ACC112 (cell line): ENCODE measurements around the gene SERPINA12.
"Not testable (repeated sequence)": the region's sequence is repeated elsewhere in the genome, so short reads cannot be mapped to it uniquely, and the experiment has no call there.

ENCODE experiments used
- H2AFZ ChIP-seq: fragments of 200-600 bp; sonication (generic); one replicate; pipeline ENCODE4 v1.6.0; 2017; ENCODE audit warnings: antibody characterized with exemption, low read length; ENCODE audit not compliant: unreplicated experiment
- H3K27ac ChIP-seq: fragments of 200-600 bp; sonication (generic); 2 replicates; pipeline ENCODE4 v1.5.1; 2014; ENCODE audit warnings: low read depth, mild to moderate bottlenecking, antibody characterized with exemption, low read length, moderate library complexity
- H3K27me3 ChIP-seq: fragments of 200-600 bp; sonication (generic); 2 replicates; pipeline ENCODE4 v1.6.1; 2014; ENCODE audit warnings: mild to moderate bottlenecking, antibody characterized with exemption, low read length, moderate library complexity, mixed read lengths; ENCODE audit not compliant: insufficient read depth
- H3K36me3 ChIP-seq: fragments of 200-600 bp; sonication (generic); 2 replicates; pipeline ENCODE4 v1.6.1; 2016; ENCODE audit warnings: mild to moderate bottlenecking, antibody characterized with exemption, low read length, moderate library complexity, mixed read lengths; ENCODE audit not compliant: insufficient read depth
- H3K4me1 ChIP-seq: fragments of 200-600 bp; sonication (generic); one replicate; pipeline ENCODE4 v1.6.1; 2016; ENCODE audit warnings: low read length, mixed read lengths; ENCODE audit not compliant: insufficient read depth, unreplicated experiment, control insufficient read depth
- H3K4me3 ChIP-seq: fragments of 200-600 bp; sonication (generic); 2 replicates; pipeline ENCODE4 v1.5.1; 2014; ENCODE audit warnings: mild to moderate bottlenecking, low read depth, low read length
- H3K79me2 ChIP-seq: fragments of 200-600 bp; sonication (generic); one replicate; pipeline ENCODE4 v1.6.0; 2016; ENCODE audit warnings: low read length; ENCODE audit not compliant: control insufficient read depth, unreplicated experiment, insufficient read depth

The SERPINA12 gene

DNA sequence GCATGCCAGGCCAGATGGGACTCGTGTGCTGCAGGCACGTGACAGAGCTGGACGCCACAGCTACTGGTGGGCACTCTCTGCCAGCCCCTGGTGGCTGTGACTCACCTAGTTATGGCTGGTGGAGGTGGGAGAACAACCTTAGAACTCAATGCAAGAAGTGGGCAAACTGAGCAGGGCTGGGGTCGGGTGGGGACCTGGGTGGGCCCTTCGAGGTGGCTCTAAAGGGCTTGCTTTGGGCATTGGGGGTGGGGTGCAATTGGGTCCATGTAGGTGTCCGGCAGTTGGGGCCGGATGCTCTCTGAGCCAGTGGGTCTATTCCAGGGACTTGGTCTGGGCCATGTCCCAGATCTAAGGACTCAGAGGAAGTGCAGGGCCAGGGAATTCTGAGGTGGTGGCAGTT is 5.1 kb upstream of the SERPINA12 start:
- no peak overlapping the region for H3K4me3 ChIP-seq
- H3K36me3 ChIP-seq = no peaks in the 10 kb centered on the region
- no peak overlapping the region for H3K27ac ChIP-seq
- peaks cover 51% of the 10 kb centered on the region for H3K27me3 ChIP-seq
- no peaks in the 10 kb centered on the region for H3K79me2 ChIP-seq
- H2AFZ ChIP-seq = no peak overlapping the region
- no peaks in the 10 kb centered on the region for H3K4me1 ChIP-seq

DNA sequence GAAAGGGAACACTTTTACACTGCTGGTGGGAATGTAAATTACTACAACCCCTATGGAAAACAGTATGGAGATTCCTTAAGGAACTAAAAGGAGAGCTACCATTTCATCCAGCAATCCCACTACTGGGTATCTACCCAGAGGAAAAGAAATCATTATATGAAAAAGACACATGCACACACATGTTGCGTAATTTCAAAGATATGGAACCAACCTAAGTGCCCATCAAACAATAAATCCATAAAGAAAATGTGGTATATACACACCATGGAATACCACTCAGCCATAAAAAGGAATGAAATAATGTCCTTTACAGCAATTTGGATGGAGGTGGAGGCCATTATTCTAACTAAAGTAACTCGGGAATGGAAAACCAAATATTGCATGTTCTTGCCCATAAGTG is 1.2 kb upstream of the SERPINA12 start:
- H3K36me3 ChIP-seq, H2AFZ ChIP-seq, H3K4me1 ChIP-seq, H3K79me2 ChIP-seq, H3K4me3 ChIP-seq, H3K27ac ChIP-seq: not testable (repeated sequence)
- peaks cover 43% of the 10 kb centered on the region for H3K27me3 ChIP-seq

DNA sequence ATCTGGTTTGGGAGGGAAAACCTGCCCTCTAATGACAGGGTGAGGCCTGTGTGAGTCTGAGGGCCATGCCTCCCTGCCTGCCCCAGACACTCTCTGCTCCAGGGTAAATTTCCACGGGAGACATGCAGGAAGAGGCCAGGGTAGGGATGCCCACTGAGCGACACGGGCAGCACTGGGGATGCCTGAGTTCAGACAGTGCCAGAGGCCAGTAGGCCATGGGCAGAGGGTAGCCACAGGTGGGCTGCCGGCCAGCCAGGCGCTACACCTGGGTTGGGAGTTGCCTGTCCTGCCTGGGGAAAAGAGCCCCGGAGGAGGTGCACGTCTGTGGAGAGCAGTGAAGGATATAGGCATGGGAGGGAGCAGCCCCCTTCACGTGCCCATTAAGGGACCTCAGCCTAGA is 3.6 kb downstream of the SERPINA12 start:
- Histone ChIP-seq H3K27me3 (peaks cover 46% of the 10 kb centered on the region; the same call in 1 of the 2 replicates), H3K27ac (no peak overlapping the region), H3K36me3 (no peaks in the 10 kb centered on the region), H2AFZ (no peak overlapping the region), H3K4me3 (no peak overlapping the region), H3K4me1 (no peaks in the 10 kb centered on the region), H3K79me2 (no peaks in the 10 kb centered on the region)

DNA sequence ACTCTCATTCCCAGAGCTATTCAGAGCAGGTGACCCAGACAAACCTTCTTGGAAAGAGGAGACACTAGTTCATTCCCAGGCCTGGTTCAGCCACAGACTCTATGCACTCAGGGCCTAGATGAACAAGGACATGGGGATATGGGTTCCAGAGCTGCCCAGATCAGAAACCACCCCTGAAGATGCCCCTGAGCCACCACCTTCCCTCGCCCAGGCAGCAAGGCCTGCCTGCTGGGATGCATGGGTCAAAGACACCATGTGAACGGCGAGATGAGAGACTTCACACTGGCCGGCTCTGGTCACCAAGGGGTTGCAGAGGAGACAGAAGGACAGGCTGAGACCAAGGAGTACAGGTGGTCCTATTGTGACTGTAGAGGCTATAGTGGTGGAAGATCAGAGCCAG is 4.1 kb downstream of the SERPINA12 start:
- Histone ChIP-seq H3K79me2 (no peaks in the 10 kb centered on the region), H3K4me1 (no peaks in the 10 kb centered on the region), H3K27me3 (peaks cover 51% of the 10 kb centered on the region), H3K4me3 (no peak overlapping the region), H3K36me3 (no peaks in the 10 kb centered on the region), H2AFZ (no peak overlapping the region), H3K27ac (no peak overlapping the region)

DNA sequence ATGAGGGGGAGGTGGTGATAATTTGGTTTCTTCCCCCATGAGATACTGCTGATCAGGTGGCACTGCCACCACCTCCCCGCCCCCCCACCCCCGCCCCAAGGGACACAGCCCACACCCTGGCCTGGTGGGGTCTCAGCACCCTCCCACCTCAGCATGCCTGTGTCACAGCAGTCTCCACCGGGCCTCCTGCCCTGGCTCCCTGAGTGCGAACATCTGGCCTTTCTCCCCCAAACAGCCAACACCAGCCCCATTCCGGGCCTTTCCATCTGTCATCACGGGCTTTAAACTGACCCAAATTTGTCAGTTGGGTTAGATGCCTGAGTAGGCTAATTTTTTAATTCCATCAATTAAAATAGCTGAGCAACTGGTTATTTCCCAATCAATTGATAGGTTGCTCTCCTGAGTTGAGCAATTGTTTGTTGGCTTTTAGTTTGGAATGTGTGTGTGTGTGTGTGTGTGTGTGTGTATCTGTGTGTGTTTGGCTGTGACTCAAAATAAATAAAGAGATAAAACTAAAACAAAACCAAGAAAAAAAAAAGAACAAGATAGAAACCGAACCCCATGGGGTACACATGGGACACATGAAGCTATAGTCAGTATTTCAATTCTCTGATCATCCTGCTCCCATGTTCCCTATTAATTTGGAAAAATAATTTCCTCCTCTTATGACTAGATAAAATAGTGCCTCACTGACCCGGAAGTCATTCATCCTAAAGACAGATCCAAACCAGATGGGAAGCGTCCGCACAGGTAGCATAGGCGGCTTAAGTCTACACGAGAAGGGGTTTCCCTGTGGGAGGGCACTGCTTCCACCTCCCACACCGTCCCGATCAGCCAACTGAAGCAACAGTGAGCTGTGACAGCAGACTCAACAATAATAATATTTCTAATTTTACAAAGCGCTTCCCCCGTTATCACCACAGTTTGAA is 7.4 kb downstream of the SERPINA12 start:
- Histone ChIP-seq H3K79me2 (no peaks in the 10 kb centered on the region), H3K27me3 (peaks cover 74% of the 10 kb centered on the region), H2AFZ (no peak overlapping the region), H3K36me3 (no peaks in the 10 kb centered on the region), H3K27ac (no peak overlapping the region), H3K4me1 (no peaks in the 10 kb centered on the region), H3K4me3 (no peak overlapping the region)

DNA sequence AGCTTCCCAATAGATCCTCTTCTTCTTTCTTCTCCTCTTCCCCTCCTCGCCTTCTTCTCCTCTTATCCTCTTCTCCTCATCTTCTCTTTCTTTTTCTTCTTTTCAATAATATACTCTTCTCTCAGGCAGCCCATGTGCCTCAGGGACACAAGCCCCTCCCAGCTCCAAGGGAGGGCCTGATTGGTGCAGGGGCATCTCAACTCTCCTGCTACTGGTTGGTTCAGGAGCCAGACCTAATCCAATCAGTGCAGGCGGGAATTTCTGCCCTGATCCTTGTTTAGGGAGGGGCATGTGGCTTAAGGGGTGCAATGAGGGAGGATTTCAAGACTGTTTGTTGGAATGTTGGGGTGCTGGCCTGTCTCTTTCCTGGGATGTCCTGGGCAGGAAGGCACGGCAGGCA is 9.0 kb downstream of the SERPINA12 start:
- H3K36me3 ChIP-seq = no peaks in the 10 kb centered on the region
- no peak overlapping the region for H3K27ac ChIP-seq
- H3K27me3 ChIP-seq = peaks cover 73% of the 10 kb centered on the region
- no peaks in the 10 kb centered on the region for H3K79me2 ChIP-seq
- no peak overlapping the region for H3K4me3 ChIP-seq
- no peak overlapping the region for H2AFZ ChIP-seq
- H3K4me1 ChIP-seq = no peaks in the 10 kb centered on the region

DNA sequence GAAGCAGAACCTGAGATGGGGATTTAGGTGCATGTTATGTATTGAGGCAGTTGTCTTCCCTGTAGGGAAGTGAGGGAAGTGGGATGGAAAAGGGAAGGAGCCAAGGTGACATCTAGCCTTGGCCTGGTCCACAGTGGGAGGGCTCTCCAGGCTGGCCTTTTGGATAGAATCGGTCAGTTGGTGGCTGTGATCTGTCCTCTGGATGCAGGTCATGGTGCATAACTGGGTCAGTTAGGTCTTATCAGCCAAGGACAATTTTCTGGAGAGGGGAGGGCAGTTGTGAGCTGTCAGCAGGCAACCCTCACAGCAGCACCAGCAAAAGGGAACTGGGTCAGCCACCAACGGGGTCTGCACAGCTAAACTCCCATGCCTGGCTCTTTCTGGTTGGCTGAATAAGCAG is 9.6 kb downstream of the SERPINA12 start:
- H3K27ac ChIP-seq = no peak overlapping the region
- no peak overlapping the region for H2AFZ ChIP-seq
- H3K4me1 ChIP-seq = no peaks in the 10 kb centered on the region

DNA sequence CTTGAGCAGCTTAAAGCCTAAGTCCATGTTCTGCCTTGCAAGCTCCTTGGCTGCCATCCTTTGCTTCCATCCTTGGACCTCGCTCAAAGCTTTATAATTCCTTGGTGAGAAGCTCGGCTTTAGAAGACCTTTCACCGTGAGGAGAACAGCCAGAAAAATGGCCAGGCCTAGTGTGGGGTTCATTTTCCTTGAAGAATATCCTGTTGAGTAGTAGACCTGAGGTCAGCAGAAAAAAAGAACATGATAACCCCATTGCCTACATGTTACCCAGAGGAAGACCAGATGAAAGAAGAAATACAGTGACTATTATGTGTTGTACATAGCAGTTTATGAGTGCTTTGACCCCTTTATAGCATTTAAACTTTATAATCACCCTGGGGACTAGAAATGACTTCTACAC is 11.1 kb downstream of the SERPINA12 start:
- Histone ChIP-seq H3K27ac (no peak overlapping the region), H3K4me3 (no peak overlapping the region), H3K36me3 (no peaks in the 10 kb centered on the region), H2AFZ (no peak overlapping the region), H3K27me3 (peaks cover 60% of the 10 kb centered on the region), H3K4me1 (no peaks in the 10 kb centered on the region), H3K79me2 (no peaks in the 10 kb centered on the region)

More for the DNA sequence above, 9.6 kb downstream of the SERPINA12 start:
- Histone ChIP-seq H3K27me3 (peaks cover 71% of the 10 kb centered on the region), H3K79me2 (no peaks in the 10 kb centered on the region), H3K4me3 (no peak overlapping the region), H3K36me3 (no peaks in the 10 kb centered on the region)

DNA sequence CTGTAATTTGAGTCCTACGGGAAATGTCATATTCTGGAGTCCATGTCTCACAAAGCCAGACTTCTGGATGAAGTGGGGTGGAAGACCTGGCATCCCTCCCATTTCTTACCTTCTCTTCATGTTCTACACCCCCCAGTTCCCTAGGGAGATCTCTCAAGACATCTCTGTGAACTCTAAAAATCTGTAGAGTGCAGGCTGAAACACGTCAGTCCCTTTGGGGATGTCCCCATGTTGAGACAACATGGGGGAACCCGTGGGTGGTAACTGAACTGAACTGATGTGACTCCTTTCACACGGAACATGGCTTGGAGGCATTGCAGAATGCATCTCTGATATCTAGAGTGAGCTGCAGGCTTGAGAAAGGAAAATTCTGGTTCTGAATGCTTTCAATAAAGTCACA is 15.2 kb downstream of the SERPINA12 start:
- no peak overlapping the region for H3K4me3 ChIP-seq
- H3K79me2 ChIP-seq = no peaks in the 10 kb centered on the region
- H3K27ac ChIP-seq = no peak overlapping the region
- peaks cover 33% of the 10 kb centered on the region for H3K27me3 ChIP-seq
- no peak overlapping the region for H2AFZ ChIP-seq
- H3K4me1 ChIP-seq = no peaks in the 10 kb centered on the region
- no peaks in the 10 kb centered on the region for H3K36me3 ChIP-seq

DNA sequence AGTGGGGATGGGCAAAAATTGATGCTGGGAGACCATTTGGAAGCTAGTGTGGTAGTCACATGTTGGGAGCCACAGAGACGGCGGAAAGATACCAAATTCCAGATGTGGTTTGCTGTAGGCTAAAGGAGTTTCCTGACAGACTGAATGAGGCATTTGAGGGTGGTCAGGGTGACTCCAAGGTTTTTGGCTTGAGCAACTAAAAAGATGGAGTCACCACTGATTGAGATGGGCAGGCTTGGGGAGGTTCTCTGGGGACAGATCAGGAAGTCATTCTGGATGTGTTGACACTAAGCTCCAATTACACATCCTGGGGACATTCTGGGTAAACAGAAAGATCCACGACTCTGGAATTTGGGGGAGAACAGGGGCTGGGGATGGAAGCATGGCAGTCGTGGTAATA is 17.8 kb downstream of the SERPINA12 start:
- no peak overlapping the region for H3K4me3 ChIP-seq
- no peak overlapping the region for H2AFZ ChIP-seq
- no peaks in the 10 kb centered on the region for H3K4me1 ChIP-seq
- peaks cover 12% of the 10 kb centered on the region for H3K27me3 ChIP-seq
- H3K27ac ChIP-seq = no peak overlapping the region
- H3K36me3 ChIP-seq = no peaks in the 10 kb centered on the region
- no peaks in the 10 kb centered on the region for H3K79me2 ChIP-seq

DNA sequence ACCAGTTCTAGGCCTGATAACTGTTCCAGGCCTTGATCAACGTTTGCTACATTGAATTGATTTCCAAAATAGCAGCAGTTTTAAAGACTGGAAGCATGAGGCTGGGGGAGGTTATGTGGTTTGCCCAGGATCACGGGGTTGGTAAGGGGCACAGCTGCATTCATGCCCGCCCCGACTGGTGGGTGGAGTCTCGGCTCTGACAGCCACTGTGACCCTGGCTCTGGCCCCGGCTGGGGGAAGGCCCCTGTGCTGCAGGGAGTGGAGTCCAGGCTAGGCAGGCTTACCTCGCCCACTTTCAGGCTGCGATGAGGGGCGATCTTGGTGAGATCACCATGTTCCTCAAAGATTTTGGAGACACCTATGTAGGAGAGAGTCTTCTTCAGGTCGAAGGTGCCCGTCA is 19.9 kb downstream of the SERPINA12 start:
- peaks cover 7% of the 10 kb centered on the region for H3K27me3 ChIP-seq

More for the DNA sequence above, 19.9 kb downstream of the SERPINA12 start:
- H3K4me1 ChIP-seq = peaks cover 6% of the 10 kb centered on the region
- H2AFZ ChIP-seq = no peak overlapping the region
- H3K79me2 ChIP-seq = no peaks in the 10 kb centered on the region
- H3K4me3 ChIP-seq = no peak overlapping the region
- H3K27ac ChIP-seq = no peak overlapping the region
- H3K36me3 ChIP-seq = no peaks in the 10 kb centered on the region
